Measurements from ENCODE around the gene PBX3.
"Not testable (repeated sequence)": the region's sequence is repeated elsewhere in the genome, so short reads cannot be mapped to it uniquely, and the experiment has no call there.

PBX3 gene

DNA sequence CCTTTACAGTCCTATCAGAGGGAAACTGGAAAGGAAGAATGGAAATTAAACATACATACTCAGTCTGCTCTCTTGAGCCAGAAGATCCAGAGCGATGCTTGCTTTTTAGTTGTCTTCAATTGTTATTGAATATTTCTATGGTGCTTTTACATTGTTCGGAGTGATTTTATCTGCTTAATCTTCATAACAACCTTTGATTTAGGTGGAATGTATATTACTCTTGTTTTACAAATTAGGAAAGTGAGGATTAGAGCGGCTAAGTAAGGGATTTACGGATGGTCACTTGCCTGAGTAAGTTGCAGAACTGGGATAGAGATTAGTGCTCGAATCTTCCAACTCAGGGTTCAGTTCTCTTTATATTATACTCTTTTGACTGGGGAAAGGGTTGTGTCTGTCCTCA, 69.1 kb downstream of the PBX3 start:
- no peak overlapping the region for H3K4me3 ChIP-seq (ENCODE audit: low read depth, low read length)
- TF ChIP-seq, protein P1, sequence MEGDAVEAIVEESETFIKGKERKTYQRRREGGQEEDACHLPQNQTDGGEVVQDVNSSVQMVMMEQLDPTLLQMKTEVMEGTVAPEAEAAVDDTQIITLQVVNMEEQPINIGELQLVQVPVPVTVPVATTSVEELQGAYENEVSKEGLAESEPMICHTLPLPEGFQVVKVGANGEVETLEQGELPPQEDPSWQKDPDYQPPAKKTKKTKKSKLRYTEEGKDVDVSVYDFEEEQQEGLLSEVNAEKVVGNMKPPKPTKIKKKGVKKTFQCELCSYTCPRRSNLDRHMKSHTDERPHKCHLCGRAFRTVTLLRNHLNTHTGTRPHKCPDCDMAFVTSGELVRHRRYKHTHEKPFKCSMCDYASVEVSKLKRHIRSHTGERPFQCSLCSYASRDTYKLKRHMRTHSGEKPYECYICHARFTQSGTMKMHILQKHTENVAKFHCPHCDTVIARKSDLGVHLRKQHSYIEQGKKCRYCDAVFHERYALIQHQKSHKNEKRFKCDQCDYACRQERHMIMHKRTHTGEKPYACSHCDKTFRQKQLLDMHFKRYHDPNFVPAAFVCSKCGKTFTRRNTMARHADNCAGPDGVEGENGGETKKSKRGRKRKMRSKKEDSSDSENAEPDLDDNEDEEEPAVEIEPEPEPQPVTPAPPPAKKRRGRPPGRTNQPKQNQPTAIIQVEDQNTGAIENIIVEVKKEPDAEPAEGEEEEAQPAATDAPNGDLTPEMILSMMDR (IDR thresholded peaks at IDR 0.05; ENCODE audit: low read depth, low read length, missing control alignments), result no peak
- DNase-seq (ENCODE audit: low read depth), result no peak

DNA sequence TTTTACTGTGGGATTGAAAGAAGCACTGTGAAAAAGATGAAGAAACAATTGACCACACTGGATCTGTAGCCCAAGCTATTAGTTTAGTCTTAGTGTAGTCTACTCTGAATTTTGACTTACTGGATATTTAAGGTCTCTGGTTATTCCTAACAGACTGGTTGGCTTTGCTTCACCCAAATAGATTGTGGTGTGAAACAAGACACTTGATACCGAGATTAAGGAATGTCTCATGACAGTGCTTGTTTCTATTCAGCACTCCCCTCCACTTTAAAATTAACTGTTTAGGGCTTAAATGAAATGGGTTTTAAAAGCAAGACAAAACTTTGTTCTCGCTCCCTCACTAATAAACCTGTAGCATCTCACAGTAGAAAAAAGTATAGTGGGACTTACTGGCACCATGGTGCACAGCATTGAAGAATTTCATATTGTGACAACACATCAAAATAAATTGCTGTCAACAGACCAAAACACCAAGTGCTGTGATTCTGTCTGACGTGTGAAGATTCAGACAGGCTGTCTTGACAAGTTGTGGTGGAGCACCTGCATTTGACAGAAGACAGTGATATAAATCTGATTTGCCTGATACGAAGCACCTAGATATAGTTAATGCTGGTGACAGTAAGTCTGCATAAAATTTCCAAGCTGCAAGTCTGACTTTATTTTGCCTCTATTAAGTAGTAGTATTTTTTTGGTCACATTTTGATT, 73.1 kb downstream of the PBX3 start:
- TF ChIP-seq, protein P1 (IDR thresholded peaks at IDR 0.05; ENCODE audit: low read depth, low read length, missing control alignments), result no peak
- no peak overlapping the region for H3K4me3 ChIP-seq (ENCODE audit: low read depth, low read length)
- no peak for DNase-seq (ENCODE audit: low read depth)

DNA sequence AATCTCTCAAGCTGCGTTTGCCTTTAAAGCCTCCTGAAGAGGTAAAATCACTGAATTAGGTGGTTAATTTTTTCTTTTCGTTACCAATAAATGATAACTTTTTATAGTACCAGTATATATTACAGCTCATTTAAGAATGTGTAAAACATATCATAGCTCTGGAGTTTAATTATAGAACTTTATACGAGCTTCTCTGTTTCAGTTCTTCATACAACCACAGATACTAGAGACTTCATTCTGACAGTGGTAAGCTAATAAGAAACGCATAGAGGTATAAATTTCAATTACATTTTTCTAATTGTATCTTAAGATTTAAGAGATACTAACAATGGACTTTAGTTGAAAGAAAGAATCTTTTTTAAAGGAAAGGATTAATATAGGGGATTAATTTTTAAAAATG, 73.9 kb downstream of the PBX3 start:
- no peak overlapping the region for H3K4me3 ChIP-seq (ENCODE audit: low read depth, low read length)
- no peak for DNase-seq (ENCODE audit: low read depth)
- TF ChIP-seq, protein P1 (IDR thresholded peaks at IDR 0.05; ENCODE audit: low read depth, low read length, missing control alignments), result no peak

DNA sequence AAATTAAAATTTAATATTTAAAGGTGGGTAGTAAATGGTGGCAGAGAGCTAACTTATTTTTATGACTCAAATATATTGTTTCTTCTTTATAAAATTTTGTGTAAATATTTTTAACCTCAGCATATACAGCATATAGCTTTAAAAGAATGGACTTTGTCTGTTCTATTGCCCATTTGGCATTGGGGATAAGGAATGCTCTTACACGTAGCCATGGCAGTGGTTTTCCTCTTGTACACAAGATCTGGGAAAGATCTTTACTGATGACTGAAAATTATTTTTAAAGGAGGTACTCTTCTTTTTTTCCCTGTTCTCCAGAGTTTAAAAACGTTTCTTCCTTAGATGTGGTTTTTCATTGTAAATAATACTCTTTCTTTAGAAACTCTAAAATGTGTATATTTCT, 75.0 kb downstream of the PBX3 start:
- TF ChIP-seq, protein P1 (IDR thresholded peaks at IDR 0.05; ENCODE audit: low read depth, low read length, missing control alignments), result no peak
- no peak for DNase-seq (ENCODE audit: low read depth)
- H3K4me3 ChIP-seq (ENCODE audit: low read depth, low read length), result no peak overlapping the region

DNA sequence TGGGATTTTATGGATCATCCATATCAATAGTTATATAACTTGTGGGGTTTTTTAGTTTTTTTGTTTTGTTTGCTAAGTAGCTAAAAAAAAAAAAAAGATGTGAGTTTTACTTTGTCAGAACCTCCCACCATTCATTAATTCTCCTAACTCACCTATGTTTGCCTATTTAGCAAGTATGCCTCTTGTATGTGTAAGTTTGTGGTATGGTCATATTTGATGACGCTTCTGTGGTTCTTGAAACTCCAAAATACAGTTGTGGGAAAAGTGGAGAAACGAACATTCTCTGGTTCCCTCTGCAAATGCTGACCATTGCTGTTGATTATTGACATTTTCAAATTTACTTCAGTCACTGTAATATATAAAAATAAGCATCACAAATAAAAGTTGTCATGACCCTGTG, 75.7 kb downstream of the PBX3 start:
- H3K4me3 ChIP-seq (ENCODE audit: low read depth, low read length), result no peak overlapping the region
- TF ChIP-seq, protein P1 (IDR thresholded peaks at IDR 0.05; ENCODE audit: low read depth, low read length, missing control alignments), result no peak
- DNase-seq (ENCODE audit: low read depth), result no peak

DNA sequence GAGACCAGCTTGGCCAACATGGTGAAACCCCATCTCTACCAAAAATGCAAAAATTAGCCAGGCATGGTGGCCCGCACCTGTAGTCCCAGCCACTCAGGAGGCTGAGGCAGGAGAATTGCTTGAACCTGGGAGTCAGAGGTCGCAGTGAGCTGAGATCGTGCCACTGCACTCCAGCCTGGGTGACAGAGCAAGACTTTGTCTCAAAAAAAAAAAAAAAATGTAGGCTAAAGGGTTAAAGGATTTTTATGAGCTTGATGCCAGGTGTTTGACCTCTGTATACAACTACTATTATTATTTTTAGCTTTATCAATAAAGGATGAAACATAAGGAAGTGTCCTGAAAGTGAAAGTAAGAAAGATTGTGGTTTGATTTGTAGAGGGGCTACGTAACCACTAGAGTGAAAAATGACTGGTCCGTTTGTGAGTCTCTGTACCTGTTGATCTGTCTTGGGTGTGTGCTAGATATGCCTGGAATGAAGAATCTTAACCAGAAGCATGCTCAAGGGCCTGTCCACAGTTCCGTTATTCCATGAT, 76.8 kb downstream of the PBX3 start:
- peak; percentile 43 for DNase-seq (ENCODE audit: low read depth)
- not testable (repeated sequence) for H3K4me3 ChIP-seq (ENCODE audit: low read depth, low read length)

DNA sequence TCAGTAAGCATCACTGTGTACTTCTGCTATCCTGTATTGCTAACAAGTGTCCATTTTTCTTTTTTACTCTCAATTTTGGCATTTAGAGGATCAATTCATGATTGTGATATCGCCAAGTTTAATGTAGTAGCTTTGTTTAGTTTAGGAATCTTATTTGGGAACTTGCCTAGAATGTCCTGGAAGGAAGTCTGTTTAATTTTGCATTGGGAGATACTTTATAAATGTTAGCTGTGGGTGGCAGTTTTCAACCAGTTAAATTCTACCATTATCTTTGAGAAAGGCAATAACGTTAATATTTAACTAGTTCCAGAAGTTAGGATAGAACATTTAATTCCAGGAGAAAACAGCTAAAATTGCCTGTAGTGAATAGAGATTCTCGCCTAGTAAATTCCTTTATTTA, 78.6 kb downstream of the PBX3 start:
- no peak for DNase-seq (ENCODE audit: low read depth)
- TF ChIP-seq, protein P1 (IDR thresholded peaks at IDR 0.05; ENCODE audit: low read depth, low read length, missing control alignments), result no peak
- no peak overlapping the region for H3K4me3 ChIP-seq (ENCODE audit: low read depth, low read length)

Measured in GM12864 (cell line).